Measurements from ENCODE around the gene CYP2A6.

DNA sequence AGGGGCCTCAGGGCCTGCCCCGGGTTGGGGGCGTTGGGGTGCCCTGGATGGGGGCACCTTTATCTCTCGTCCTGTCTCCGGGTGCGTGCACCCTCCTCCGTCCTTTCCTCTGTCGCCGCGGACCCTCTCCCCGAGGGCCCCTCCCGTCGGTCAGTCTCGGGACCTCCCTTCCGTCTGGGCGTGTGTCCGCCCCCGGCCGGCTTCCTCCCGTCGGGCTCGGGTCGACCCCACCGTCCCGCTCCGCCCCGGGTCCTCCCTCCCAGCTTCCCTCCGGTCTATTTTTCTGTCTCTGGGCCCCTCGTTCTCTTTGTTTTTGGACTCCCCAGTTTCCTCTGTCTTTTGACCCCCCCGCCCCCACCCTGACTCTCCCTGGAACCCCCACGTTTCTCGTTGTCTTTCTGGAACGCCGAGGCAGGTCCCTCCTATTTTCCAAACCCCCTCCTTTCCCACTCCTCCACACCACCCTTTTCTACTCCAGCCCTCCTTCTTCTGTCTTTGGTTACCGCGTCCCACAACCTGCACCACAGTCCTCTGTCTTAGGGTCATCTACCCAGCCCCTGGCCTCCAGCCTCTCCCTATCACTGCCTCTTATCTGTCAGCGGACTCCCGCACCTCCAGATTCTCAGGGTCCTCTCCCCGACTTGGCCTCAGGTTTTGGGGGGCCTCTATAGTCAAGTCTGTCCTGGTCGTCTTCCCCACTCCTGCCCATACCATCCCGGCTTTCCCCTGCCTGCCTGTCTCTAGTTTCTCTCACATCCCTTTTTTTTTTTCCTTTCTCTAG is 50.5 kb downstream of the CYP2A6 start:
- TF ChIP-seq, protein P1, sequence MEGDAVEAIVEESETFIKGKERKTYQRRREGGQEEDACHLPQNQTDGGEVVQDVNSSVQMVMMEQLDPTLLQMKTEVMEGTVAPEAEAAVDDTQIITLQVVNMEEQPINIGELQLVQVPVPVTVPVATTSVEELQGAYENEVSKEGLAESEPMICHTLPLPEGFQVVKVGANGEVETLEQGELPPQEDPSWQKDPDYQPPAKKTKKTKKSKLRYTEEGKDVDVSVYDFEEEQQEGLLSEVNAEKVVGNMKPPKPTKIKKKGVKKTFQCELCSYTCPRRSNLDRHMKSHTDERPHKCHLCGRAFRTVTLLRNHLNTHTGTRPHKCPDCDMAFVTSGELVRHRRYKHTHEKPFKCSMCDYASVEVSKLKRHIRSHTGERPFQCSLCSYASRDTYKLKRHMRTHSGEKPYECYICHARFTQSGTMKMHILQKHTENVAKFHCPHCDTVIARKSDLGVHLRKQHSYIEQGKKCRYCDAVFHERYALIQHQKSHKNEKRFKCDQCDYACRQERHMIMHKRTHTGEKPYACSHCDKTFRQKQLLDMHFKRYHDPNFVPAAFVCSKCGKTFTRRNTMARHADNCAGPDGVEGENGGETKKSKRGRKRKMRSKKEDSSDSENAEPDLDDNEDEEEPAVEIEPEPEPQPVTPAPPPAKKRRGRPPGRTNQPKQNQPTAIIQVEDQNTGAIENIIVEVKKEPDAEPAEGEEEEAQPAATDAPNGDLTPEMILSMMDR (IDR thresholded peaks at IDR 0.05; ENCODE audit: low read length) = no peak
- TF ChIP-seq EZH2 (IDR thresholded peaks at IDR 0.05; ENCODE audit: borderline replicate concordance, low read length) = no peak
